GM18951 (cell line): ENCODE data around the gene PLXNB2.

Experiments
- POLR2A ChIP-seq: IDR thresholded peaks from 4 replicates; pipeline ENCODE4 v1.6.1; 2011; ENCODE audit warnings: mild to moderate bottlenecking; ENCODE audit not compliant: insufficient read length, insufficient read depth; ENCODE audit errors: extremely low read depth
- in situ Hi-C: fragments of 300-500 bp; cut with MboI; formaldehyde crosslinking; loops from one replicate; pipeline ENCODE4 v1.12.0; 2022; ENCODE audit warnings: low sequenced_read_pairs, mixed read lengths, inconsistent platforms; ENCODE audit not compliant: unreplicated experiment

PLXNB2 gene

DNA sequence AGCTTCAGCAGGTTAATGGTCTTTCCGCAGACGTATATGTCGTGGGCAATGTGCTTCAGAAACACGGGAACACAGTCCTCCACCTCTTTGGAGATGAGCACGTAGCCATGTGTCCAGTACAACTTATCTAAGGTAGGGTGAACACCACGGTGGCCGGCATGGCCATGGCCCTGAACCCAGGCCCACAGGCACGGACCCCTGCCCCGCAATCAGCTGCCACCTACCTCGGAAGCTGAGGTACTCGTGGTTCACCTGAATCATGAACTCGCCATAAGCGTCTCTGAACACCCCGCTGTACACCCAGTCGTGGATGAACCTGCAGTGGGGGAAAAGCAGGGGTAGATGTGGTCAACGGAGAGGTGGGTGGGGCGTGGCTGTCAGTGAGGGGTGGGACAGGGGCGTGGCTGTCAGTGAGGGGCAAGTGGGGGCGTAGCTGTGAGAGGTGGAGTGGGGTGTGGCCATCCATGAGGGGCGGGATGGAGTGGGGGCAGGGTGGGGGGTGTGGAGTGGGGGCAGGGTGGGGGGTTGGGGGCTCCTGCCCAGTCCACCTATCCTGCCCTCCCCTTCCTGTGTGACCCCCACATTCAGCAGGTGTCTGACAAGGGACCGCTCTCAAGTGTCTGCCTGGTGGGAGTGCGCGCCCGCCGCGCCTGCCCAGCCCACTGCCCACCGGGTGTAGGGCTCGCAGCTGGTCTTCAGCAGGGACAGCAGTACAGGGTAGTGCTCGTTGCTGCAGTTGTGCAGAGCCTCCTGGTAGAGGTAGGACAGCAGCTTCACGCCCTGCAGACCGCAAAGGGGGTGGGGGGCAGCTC lies 81.2 kb downstream of the PLXNB2 start:
- in situ Hi-C loops: no loop called here
- TF ChIP-seq POLR2A: no peak

GRCh38 chr22:50225200-50225969 lies 82.1 kb downstream of the PLXNB2 start:
- in situ Hi-C loops: no loop called here
- no peak for TF ChIP-seq POLR2A
